Stimulated activated CD8-positive, alpha-beta memory T cell treated with anti-CD3 and anti-CD28 coated beads, Interleukin-4, amount 100 ng/mL, for 48 hours (primary cell): ENCODE measurements around the gene METTL9.
A peak's percentile ranks its signal among the peaks of the same experiment; 100 is the strongest.
"Not testable (repeated sequence)": the region's sequence is repeated elsewhere in the genome, so short reads cannot be mapped to it uniquely, and the experiment has no call there.

Source experiments
- DNase-seq: peaks from one replicate; pipeline ENCODE4 v3.0.0-alpha.2; 2020

Gene METTL9

DNA sequence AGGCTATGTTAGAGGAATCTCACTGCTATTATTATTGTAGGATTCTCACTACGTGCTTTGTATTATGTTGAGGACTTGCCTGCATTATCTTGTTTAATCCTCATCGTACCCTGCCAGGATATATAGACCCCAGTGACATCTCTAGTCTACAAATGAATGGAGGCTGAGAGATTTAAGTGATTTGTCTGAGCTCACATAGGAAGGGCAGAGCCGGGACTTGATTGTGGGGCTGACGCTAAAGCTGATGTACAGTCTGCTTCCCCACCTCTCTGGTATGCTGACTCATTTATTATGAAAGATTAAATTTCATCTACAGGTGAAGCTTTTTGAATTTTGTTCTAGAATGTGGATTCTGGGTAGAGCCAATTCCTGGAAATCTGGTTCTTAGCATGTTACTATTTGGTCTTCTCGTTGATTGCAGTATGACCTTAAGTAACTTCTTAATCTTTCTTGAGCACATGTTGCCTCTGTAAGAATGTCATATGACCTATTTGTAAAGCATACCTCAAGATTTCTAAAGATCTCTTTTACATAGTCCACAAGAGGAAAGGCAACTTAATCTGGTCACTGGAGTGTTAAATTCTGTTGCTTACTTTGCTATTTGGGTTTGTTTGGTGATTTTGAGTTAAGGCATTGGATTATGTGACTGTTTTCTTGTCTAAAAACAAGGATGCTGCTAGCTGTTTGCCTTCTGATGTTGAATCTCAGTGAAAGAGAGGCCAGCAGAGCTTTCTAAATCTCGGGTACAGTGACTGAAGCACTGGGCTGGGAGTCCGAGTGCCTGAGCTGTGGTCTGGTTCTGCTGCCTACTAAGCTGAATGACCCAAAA is 12.4 kb downstream of the METTL9 start:
- DNase-seq: no peak

DNA sequence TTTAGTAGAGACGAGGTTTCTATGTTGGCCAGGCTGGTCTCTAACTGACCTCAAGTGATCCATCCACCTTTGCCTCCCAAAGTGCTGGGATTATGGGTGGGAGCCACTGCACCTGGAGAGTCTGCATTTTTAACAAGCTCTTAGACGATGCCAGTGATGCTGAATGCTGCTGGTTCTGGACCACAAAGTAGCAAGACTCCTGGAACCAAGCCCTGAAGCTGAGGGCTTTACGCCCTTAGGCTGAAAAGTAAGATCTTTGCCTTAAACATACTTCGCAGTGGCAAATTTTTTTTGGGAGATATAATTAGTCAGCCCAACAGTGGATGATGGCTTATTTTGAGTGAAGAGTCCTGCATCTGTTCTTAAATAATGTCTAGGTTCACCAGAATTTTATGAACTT is 14.0 kb downstream of the METTL9 start:
- DNase-seq: no peak

DNA sequence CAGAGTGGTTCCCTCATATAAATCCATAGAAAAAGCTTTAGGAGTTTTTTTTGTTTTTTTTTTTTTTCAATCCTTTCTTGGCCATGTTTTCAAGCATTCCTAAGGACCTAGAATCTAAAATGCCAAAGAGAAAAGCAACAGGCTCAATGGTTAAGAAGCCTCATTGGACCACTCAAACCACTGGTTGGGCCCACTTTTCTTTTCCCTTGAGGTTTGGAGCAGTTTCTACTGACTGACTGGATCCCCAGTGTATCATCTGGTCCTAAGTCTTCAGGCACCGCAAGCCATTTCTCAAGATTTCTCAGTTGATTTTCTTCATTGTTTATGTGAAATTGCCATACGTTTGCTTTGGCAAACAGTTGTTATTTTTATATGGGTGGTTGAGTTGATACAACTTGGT is 14.4 kb downstream of the METTL9 start:
- no peak for DNase-seq

DNA sequence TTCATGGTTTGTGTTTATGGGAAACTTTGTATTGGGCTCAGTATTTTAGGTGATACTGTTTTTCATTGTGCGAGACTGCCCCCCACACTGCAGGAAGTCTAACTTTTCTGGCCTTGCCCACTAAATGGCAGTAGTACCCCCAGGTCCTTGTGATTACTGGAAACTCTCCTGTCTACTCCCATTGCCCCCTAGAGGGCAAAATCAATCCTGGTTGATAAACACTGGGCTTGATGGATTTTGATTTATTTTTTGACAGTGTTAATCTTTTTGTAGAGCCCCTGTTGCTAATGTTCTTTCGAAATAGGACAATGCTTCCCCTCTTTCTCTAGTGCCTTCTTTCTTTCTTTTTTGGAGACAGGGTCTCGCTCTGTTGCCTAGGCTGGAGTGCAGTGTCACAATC is 15.5 kb downstream of the METTL9 start:
- DNase-seq: no peak

DNA sequence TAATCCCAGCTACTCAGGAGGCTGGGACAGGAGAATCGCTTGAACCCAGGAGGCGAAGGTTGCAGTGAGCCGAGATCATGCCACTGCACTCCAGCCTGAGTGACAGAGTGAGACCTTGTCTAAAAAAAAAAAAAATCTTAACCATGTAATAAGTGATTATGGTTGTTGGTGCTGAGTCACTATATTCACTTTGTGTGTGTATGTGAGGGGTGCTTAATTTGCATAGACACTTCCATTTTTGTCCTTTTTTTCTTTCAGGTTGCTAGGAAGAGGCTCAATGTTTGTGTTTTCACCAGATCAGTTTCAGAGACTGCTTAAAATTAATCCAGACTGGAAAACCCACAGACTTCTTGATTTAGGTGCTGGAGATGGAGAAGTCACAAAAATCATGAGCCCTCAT is 18.2 kb downstream of the METTL9 start:
- DNase-seq: no peak

DNA sequence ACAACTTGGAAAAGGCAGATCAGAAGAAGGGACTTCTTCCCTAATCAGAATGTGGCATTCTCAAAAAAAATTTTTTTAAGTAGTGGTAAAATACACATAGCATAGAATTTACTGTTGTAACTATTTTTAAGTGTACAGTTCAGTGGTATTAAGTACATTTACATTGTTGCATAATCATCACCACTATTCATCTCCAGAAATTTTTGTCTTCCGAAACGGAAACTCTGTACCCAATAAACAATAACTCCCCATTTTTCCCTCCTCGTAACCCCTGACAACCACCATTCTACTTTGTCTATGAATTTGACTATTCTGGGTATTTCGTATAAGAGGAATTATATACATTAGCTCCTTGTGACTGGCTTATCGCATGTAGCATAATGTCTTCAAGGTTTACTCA is 18.9 kb downstream of the METTL9 start:
- DNase-seq: no peak

DNA sequence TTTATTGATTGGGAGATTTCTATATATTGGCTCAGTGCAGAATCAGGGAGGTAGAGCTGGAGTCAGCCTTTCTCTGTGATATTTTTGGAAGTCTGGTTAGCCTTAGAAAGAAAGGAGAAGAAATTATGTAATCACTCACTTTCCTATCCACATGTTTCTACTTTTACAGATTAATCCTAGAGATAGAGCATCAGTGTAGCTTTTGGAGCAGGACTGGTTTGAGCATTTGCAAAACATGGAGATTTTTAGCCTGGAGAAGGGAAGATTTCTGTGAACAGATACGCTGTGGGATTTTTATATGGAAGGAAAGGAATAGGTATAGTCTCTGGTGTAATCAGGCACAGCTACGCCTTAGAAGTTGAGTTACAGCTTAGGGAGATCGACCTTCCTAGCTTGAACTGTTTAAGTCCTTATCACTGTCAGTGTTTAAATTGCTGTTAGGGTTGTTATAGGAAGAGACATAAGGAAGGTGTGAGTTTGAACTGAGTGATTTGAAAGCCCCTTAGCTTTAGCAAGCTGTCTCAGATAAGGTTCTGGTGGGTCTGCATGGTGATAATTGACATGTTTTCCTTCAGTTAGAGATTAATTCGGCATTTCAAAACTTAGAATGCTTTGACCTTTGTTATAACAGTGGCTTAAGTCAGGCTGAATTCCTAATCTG is 20.5 kb downstream of the METTL9 start:
- no peak for DNase-seq

DNA sequence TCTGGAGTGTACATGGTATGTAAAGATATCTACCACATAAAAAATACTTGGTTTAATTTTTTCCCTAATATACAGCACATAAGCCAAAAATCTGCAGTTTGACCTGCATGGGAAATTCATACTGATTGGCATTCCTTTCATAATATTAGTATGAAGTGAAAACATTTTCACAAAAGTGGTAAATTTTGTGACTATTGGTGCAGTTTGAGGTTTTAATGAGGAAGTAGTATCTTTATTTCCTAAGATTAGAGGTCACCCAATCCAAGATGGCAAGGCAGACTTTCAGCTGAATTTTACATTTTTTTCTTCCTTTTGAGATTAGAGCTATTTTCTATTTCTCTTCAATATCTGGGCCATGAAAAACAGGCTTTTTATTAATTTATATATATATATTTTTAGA is 21.2 kb downstream of the METTL9 start:
- no peak for DNase-seq

DNA sequence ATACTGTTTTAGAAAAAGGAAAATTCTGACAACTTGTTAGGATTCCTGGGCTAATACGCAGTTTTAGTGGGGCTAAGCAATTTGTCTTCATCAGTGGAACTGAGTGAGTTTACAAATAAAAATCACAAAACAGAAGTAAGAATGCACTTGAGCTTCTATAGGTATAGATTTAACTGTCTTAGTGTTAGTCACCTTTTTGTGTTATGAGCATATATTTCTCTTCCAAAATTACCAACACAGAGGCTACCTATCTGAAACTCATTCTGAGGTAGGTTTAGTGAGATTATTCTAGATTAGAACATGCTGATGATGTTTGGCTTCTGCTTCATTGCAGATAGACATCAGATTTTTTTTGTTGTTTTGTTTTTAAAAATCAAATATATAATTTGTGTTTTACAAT is 23.2 kb downstream of the METTL9 start:
- no peak for DNase-seq

DNA sequence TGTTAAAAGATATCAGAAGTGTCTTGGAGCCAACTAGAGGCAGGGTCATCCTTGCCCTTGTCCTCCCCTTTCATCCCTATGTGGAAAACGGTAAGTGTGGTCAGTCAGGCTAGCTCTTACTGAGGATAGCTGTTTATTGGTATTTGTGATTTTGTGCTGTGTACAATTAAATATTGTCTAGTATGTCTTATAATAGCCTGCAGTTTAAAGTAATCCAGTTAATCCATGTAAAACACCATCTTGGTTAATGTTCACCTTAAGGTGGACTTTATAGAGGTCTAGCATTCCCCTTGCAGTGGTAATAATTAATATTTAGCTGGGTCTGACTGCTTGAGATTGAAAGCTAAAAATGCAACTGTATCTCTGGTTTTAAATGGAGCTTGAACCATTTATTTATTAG is 25.6 kb downstream of the METTL9 start:
- DNase-seq: no peak

DNA sequence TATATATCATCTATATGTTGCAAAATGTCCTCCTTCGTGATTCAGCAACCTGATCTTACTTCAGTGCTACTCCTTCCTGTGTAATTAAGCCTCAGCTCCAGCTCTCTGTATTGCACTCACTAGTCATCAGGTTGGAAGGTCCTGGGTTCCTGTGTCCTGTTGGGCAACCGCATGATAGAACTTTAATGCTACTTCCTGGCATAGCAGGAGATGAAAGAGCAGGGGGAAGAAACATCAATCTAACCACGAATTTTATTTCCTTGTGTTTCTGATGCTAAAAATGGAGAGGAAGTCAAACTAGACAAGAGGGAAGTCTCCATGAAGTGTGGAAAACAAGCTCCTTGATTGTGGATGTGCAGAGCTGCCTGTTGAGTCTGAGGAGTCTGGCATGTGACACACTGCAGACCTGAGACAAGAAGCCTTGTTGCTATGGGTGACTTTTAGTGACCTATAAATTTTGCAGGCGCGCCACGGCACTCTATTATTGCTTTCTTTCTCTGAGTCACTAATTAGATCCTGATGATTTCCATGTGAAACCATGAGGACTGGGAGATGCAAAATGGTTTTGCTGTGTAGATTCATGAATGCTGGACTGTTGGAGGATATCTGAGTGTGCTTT is 27.4 kb downstream of the METTL9 start:
- DNase-seq: no peak

DNA sequence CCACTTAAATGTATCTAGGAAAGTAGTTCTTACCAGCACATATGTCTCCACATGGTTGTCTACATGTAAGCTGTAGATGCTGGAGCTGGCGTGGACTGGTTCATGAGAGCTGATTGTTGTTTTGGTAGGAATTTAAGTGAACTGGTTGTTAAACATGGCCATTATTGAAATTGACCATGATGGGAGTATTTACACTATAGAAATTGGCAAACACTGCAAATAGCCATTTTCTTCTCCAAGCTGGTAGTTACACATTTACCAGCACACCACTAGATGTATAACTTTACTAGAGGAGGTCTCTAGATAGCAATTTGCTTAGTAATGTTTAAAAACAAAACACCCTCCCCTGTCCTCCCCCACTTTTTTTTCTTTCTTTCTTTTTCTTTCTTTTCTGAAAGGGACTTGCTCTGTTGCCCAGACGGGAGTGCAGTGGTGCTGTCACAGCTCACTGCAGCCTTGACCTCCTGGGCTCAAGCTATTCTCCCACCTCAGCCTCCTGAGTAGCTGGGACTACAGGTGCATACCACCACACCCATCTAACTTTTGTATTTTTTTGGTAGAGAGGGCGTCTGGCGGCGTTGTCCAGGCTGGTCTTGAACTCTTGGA is 28.8 kb downstream of the METTL9 start:
- DNase-seq: no peak

DNA sequence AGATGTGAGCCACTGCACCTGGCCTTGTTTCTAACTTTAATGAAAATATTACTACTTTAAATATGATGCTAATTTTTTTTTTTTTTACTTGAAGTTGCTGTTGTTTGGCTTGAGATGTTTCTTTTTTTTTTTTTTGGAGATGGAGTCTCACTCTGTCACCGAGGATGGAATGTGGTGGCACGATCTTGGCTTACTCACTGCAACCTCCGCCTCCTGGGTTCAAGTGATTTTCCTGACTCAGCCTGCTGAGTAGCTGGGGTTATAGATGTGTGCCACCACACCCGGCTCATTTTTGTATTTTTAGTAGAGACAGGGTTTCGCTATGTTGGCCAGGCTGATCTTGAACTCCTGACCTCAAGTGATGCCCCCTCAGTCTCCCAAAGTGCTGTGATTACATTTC is 29.4 kb downstream of the METTL9 start:
- no peak for DNase-seq

DNA sequence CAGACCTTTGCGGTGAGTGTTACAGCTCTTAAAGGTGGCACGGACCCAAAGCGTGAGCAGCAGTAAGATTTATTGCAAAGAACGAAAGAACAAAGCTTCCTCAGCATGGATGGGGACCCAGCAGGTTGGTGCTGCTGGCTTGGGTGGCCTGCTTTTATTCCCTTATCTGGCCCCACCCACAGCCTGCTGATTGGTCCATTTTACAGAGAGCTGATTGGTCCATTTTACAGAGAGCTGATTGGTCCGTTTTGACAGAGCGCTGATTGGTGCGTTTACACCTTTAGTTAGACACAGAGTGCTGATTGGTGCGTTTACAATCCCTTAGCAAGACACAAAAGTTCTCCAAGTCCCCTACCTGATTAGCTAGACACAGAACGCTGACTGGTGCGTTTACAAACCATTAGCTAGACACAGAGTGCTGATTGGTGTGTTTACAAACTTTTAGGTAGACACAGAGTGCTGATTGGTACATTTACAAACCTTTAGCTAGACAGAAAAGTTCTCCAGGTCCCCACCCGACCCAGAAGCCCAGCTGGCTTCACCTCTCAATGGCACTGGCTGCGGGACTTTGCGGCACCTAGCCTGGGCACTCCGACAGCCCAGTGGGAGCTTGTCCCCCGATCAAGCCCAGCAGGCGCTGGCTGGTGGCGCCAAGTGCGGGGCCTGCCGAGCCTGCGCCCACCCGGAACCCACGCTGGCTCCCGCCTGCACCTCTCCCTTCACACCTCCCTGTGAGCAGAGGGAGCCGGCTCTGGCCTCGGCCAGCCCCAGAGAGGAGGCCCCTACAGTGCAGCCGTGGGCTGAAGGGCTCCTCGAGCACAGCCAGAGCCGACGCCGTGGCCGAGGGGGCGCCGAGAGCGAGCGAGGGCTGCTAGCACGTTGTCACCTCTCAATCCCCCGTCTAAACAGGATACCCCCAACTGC is 30.5 kb downstream of the METTL9 start:
- DNase-seq: not testable (repeated sequence)

DNA sequence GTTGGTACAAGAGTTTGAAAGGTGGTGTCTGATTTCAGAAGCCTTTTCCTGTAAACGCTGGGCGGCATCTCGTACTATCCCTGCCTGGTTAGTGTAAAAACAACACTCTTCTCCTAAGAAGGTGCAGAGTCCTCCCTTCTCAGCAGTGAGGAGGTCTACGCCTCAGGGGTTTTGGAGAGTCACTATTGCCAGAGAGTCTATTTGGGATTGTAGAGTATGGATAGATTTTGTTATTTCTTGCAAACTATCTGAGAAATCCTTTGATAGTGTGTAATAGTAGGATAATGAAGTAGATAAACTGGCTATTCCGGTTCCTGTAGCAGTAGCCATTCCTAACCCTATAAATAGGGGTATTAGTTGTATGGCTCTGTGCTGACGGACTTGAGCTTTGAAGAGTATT is 31.5 kb downstream of the METTL9 start:
- DNase-seq: not testable (repeated sequence)

DNA sequence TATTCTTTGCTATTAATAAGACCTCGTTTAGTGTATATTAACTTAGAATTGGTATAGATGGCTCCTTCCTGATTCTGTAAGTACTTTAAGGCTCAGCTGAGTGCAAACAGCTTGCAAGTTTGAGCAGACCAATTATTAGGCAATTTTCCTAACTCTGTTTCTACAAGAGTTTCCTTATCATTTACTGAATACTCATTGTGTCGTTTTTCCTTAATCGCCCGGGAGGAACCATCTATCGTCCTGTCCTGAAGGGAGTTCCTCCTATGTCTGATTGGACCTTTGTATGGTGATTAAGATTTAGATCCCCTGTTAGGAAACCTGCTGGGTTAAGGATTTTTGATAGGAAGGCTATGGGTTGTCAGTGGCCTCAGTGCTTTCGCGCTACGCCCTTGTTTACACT is 32.0 kb downstream of the METTL9 start:
- not testable (repeated sequence) for DNase-seq

DNA sequence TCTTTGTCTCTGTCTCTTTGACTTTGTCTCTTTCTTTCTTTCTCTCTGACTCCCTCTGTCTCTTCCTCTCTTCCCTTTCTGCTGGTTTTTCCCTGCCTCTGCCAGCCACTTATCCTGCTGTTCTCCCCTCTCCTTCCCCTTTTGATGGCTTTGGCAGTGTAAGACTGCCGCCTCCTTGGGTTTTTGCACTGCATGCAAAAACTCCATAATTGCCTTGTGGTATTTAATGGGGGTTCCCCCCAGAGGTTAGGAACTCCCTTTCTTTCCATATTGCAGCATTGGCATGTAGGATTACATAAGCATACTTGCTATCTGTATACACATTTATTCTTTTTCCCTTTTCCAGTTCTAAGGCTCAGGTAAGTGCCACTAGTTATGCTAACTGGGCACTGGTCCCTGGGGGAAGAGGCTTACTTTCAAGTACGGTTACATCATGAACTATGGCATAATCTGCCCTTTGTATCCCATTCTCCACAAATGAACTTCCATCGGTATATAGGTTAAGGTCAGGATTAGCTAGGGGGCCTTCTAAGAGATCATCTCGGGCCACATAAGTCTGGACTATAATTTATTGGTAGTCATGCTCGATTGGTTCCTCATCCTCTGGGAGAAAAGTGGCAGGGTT is 32.7 kb downstream of the METTL9 start:
- not testable (repeated sequence) for DNase-seq

DNA sequence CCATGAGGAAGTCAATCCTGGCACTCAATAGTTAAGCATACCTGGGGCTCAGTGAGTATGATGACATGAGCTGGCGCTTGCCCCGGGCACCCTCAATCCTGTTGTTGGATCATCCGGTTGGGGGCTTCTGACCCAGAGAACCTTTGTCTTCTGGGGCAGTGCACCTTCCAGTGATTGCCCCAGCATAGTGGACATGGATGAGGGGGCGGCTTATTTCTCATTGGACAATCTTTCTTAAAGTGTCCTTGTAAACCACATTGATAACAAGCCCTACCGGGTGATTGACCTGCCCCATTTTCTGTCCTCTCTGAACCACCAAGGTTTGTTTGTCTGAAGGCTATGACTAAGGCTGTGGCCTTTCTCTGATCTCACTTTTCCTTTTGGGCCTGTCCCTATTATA is 34.8 kb downstream of the METTL9 start:
- no peak for DNase-seq

DNA sequence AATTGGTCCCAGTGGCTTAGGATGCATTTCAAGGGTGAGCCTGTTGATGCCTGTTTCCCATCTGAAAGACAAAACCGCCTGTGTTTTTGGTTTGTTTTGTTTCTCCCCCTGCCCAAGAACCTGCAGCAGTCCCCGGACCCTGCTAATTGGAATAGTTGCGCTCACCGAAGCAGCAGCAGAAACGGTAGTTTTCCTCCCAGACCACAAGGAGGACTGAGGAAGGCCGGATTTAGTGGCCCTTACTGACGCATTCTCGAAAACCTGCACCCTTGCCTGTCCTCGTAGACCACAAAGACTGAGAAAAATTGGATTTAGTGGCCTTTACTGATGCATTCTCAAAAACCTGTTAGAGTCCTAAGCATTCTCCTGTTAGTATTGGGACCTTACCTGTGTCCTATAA is 36.3 kb downstream of the METTL9 start:
- DNase-seq: not testable (repeated sequence)

DNA sequence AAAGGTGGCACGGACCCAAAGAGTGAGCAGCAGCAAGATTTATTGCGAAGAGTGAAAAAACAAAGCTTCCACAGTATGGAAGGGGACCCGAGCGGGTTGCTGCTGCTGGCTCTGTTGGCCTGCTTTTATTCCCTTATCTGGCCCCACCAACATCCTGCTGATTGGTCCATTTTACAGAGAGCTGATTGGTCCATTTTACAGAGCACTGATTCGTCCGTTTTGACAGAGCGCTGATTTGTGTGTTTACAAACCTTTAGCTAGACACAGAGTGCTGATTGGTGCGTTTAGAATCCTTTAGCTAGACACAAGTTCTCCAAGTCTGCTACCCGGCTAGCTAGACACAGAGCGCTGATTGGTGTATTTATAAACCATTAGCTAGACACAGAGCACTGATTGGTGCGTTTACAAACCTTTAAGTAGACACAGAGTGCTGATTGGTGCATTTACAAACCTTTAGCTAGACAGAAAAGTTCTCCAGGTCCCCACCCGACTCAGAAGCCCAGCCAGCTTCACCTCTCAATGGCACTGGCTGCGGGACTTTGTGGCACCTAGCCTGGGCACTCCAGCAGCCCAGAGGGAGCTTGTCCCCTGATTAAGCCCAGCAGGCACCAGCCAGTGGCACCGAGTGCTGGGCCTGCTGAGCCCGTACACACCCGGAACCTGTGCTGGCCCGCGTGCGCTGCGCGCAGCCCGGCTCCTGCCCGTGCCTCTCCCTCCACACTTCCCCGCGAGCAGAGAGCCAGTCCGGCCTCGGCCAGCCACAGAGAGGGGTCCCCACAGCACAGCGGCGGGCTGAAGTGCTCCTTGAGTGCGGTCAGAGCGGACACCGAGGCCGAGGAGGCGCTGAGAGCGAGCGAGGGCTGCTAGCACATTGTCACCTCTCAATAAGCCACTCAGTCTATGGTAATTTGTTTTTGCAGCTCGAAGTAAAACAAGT is 37.9 kb downstream of the METTL9 start:
- DNase-seq: no peak

DNA sequence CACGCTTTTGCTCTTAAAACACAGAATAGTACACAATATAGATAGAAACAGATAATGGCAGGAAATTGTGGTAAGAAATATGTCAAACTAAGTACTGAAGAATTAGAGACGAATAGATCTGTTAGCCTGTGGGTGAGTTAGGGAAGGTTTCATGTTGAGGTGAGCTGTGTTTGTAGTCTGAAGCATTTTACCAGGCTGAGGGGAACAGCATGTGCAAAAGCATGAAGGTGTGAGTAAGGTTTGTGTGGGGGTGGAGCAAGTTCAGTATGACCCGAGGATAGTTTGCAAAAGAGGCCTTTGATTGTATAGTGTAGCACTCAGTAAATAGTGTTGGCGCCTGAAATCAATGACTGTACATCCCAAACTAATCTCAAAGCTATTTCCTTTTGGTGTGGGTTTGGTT is 39.2 kb downstream of the METTL9 start:
- DNase-seq: peak; percentile 43
